Neural crest cell (in vitro differentiated cells): ENCODE data around the gene SETD2. TPM values are rescaled to one million over a fixed set of nuclear protein-coding genes. Genes with fewer than 3 reads are reported as not detected.

ENCODE experiments used
- DNase-seq: peaks from one replicate; pipeline ENCODE4 v3.0.0; 2021; ENCODE audit warnings: low read depth, mixed read lengths, low spot score
- H3K27ac Mint-ChIP-seq: one replicate; pipeline ENCODE4 v1.8.0; 2021; ENCODE audit warnings: mild to moderate bottlenecking, mixed read lengths; ENCODE audit not compliant: unreplicated experiment
- H3K27me3 Mint-ChIP-seq: 2 replicates; pipeline ENCODE4 v1.8.0; 2021; ENCODE audit warnings: low read depth, mild to moderate bottlenecking, mixed read lengths
- H3K36me3 Mint-ChIP-seq: 2 replicates; pipeline ENCODE4 v1.8.0; 2021; ENCODE audit warnings: low read depth, mild to moderate bottlenecking, mixed read lengths
- H3K4me1 Mint-ChIP-seq: 2 replicates; pipeline ENCODE4 v1.8.0; 2021; ENCODE audit warnings: mixed read lengths
- H3K4me3 Mint-ChIP-seq: one replicate; pipeline ENCODE4 v1.8.0; 2021; ENCODE audit warnings: mild to moderate bottlenecking, mixed read lengths
- H3K9me3 Mint-ChIP-seq: 2 replicates; pipeline ENCODE4 v1.8.0; 2021; ENCODE audit warnings: mixed read lengths
- CTCF ChIP-seq: fragments of 200-600 bp; sonication (generic); conservative IDR thresholded peaks from 2 replicates; pipeline ENCODE4 v1.5.0; 2021; ENCODE audit warnings: antibody characterized with exemption, mild to moderate bottlenecking
- total RNA-seq: library from RNA; stranded (reverse); gene quantifications from 2 replicates; pipeline ENCODE4 v1.2.1, GENCODE V29; 2021

Gene SETD2
- total RNA-seq, 1 donor from 2014 or later = 52.7 TPM

DNA sequence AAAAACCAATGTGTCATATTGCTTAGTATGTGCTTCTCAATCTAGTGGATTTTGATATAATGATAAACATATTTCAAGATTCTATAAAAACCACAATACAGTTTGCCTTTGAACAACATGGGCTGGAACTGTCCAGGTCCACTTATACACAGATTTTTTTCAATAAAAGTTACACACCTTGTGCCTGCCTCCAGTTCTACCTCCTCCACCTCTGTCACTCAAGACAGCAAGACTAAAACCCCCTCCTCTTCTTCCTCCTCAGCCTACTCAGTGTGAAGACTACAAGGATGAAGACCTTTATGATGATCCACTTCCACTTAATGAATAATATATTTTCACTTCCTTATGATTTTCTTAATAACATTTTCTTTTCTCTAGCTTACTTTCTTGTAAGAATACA, 5.7 kb downstream of the SETD2 start:
- DNase-seq = no peak
- no peaks in the 10 kb centered on the region for H3K27me3 Mint-ChIP-seq
- no peaks in the 10 kb centered on the region for H3K9me3 Mint-ChIP-seq
- peaks cover 46% of the 10 kb centered on the region for H3K4me1 Mint-ChIP-seq
- H3K27ac Mint-ChIP-seq = peak overlapping the region; percentile 37
- H3K36me3 Mint-ChIP-seq = no peaks in the 10 kb centered on the region
- TF ChIP-seq CTCF = no peak
- no peak overlapping the region for H3K4me3 Mint-ChIP-seq

GRCh38 chr3:47156396-47156795, 7.5 kb downstream of the SETD2 start:
- Mint-ChIP-seq H3K27me3 (no peaks in the 10 kb centered on the region), H3K27ac (no peak overlapping the region), H3K4me3 (no peak overlapping the region), H3K9me3 (no peaks in the 10 kb centered on the region), H3K36me3 (no peaks in the 10 kb centered on the region), H3K4me1 (peaks cover 33% of the 10 kb centered on the region)
- DNase-seq = no peak
- TF ChIP-seq CTCF = no peak

GRCh38 chr3:47152578-47152977, 11.3 kb downstream of the SETD2 start:
- no peak for DNase-seq
- no peaks in the 10 kb centered on the region for H3K9me3 Mint-ChIP-seq
- H3K4me3 Mint-ChIP-seq = no peak overlapping the region
- H3K4me1 Mint-ChIP-seq = peaks cover 17% of the 10 kb centered on the region
- no peak overlapping the region for H3K27ac Mint-ChIP-seq
- H3K36me3 Mint-ChIP-seq = no peaks in the 10 kb centered on the region
- no peak for TF ChIP-seq CTCF
- no peaks in the 10 kb centered on the region for H3K27me3 Mint-ChIP-seq

DNA sequence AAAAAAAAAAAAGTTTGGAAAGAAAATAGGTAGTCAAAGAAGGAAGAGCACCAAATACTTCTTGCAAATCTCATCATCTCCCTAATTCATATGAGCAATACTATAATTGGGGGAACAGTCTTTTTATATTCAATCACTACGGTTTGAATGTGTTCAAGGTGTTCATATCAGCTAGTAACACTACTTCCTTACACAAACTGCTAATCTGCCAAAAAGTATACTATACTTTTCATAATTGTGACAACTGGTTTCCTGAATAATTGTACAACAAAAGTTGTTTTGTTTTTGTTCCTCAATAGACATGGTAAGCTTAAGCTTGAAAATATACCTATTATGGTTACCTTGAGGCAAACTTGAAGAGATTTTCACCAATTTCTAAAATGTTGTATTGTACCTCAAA, 12.1 kb downstream of the SETD2 start:
- Mint-ChIP-seq H3K4me3 (no peak overlapping the region), H3K9me3 (no peaks in the 10 kb centered on the region), H3K36me3 (no peaks in the 10 kb centered on the region), H3K27ac (no peak overlapping the region), H3K4me1 (peaks cover 17% of the 10 kb centered on the region), H3K27me3 (no peaks in the 10 kb centered on the region)
- DNase-seq = no peak
- no peak for TF ChIP-seq CTCF

- TF ChIP-seq CTCF = no peak
- H3K27ac Mint-ChIP-seq = peak overlapping the region; percentile 21
- DNase-seq = no peak
- H3K4me1 Mint-ChIP-seq = peaks cover 15% of the 10 kb centered on the region
- H3K4me3 Mint-ChIP-seq = no peak overlapping the region
- H3K36me3 Mint-ChIP-seq = no peaks in the 10 kb centered on the region
- H3K27me3 Mint-ChIP-seq = no peaks in the 10 kb centered on the region
- H3K9me3 Mint-ChIP-seq = no peaks in the 10 kb centered on the region
Measured at GRCh38 chr3:47149339-47149933, 14.5 kb downstream of the SETD2 start.

DNA sequence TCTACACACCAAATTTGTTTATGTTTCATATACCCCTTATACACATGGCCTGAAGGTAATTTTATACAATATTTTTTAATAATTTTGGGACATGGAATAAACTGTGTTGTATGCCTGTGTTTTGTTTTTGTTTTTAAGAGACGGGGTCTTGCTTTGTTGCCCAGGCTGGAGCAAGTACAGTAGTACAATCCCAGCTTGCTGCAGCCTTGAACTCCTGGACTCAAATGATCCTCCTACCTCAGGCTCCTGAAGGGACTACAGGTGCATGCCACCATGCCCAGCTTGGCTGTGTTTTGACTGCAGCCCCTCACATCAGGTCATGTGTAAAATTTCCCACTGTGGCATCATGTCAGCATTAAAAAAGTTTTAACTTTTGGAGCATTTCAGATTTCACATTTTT, 18.6 kb downstream of the SETD2 start:
- H3K4me3 Mint-ChIP-seq = no peak overlapping the region
- DNase-seq = no peak
- H3K27ac Mint-ChIP-seq = no peak overlapping the region
- no peaks in the 10 kb centered on the region for H3K36me3 Mint-ChIP-seq
- TF ChIP-seq CTCF = no peak
- H3K27me3 Mint-ChIP-seq = no peaks in the 10 kb centered on the region
- H3K4me1 Mint-ChIP-seq = peaks cover 13% of the 10 kb centered on the region
- H3K9me3 Mint-ChIP-seq = no peaks in the 10 kb centered on the region
